Breast epithelium (tissue), 4 donors: ENCODE data around the gene KCNG2. TPM values are rescaled to one million over a fixed set of nuclear protein-coding genes. Genes with fewer than 3 reads are reported as not detected.

Experiments used
- DNase-seq, 2 donors: peaks; one replicate each; pipeline ENCODE4 v3.0.0-alpha.2; 2019; ENCODE audit warnings: low spot score in 2 of 2
- H3K27ac ChIP-seq, 2 donors: fragments of 200-600 bp; sonication (generic) in 1 of 2; one replicate each; pipeline ENCODE4 v1.5.1; 2016 to 2019; ENCODE audit warnings: mild to moderate bottlenecking in 1 of 2
- H3K27me3 ChIP-seq, 2 donors: fragments of 200-600 bp; sonication (generic) in 1 of 2; one replicate each; pipeline versions ENCODE4 v1.5.1 to v1.6.0; 2017 to 2019; ENCODE audit warnings: control low read depth in 1 of 2, mild to moderate bottlenecking in 1 of 2
- H3K36me3 ChIP-seq: fragments of 200-600 bp; one replicate; pipeline ENCODE4 v1.5.1; 2019
- H3K4me1 ChIP-seq, 2 donors: fragments of 200-600 bp; sonication (generic); one replicate each; pipeline ENCODE4 v1.5.1; 2016 to 2019; ENCODE audit warnings: control low read depth in 1 of 2
- H3K4me3 ChIP-seq, 3 donors: fragments of 200-600 bp; sonication (generic); 1 replicate in 2 of 3; 2 replicates in 1 of 3; pipeline ENCODE4 v1.5.1; 2016 to 2019; ENCODE audit warnings: mild to moderate bottlenecking in 3 of 3, moderate library complexity in 2 of 3
- H3K9me3 ChIP-seq, 2 donors: fragments of 200-600 bp; sonication (generic) in 1 of 2; one replicate each; pipeline ENCODE4 v1.5.1; 2016 to 2019; ENCODE audit warnings: control low read depth in 1 of 2
- POLR2A ChIP-seq: fragments of 450-650 bp; IDR thresholded peaks from one replicate; pipeline ENCODE4 v1.6.1; 2016; ENCODE audit warnings: antibody characterized with exemption, mild to moderate bottlenecking, moderate library complexity
- POLR2AphosphoS5 ChIP-seq, 3 donors: sonication (generic); formaldehyde crosslinking; IDR thresholded peaks; one replicate each; pipeline ENCODE4 v1.6.1; 2017; ENCODE audit warnings: antibody characterized with exemption in 3 of 3
- intact Hi-C: fragments of 100-400 bp; cut with DNase I; formaldehyde crosslinking; loops from one replicate; pipeline ENCODE4 v1.15.1; 2023; ENCODE audit warnings: low total_unique reads
- total RNA-seq, 3 donors: library from RNA; depleted of rRNA; stranded (reverse); fragments of >200 nt; gene quantifications; one replicate each; pipeline ENCODE4 v1.1.0, GENCODE V29; 2016
- TF ChIP-seq, protein P1 (sequence below), 3 donors: fragments of 450-650 bp; IDR thresholded peaks; one replicate each; pipeline ENCODE4 v1.5.1; 2016 to 2017; ENCODE audit warnings: antibody characterized with exemption in 3 of 3, mild to moderate bottlenecking in 3 of 3, moderate library complexity in 3 of 3

Gene KCNG2
- total RNA-seq, 3 donors from 2014 or later: 0.32 to 1.6 (median 0.66) TPM

DNA sequence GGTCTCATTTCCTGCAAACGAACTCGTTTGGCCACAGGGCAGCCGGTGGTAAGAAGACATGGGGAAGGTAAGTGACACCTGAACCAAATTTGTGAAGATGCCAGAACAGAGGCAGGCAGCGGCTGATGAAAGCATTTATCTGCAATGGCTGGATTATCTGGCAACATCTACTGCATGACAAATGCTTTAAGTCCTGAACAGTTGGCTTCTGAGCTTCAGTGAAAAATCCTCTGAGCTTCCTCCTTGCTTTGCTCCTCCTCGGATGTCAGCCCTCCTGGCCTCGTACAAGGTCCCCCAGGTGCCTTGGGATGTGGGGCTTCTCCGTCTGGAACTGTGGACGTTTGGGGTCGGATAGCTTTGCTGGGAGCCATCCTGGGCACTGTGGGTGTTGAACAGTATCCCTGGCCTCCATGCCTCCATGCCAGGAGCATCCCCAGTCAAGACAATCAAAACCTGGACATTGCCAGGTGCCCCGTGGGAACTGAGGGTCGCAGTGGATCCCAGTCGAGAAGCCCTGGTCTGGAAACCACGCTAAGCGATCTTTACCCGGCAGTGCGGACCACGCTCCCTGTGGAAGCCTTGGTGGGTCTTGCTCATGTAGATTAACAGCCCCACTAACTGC is 49.3 kb downstream of the KCNG2 start:
- DNase-seq: no peak
- Histone ChIP-seq H3K27me3 (no peaks in the 10 kb centered on the region), H3K27ac (no peak overlapping the region), H3K4me1 (no peaks in the 10 kb centered on the region), H3K9me3 (peaks cover 14 to 16% of the 10 kb centered on the region in 2 donors), H3K4me3 (no peak overlapping the region), H3K36me3 (no peaks in the 10 kb centered on the region)
- TF ChIP-seq POLR2AphosphoS5 (IDR thresholded peaks at IDR 0.05): no peak
- TF ChIP-seq, protein P1, sequence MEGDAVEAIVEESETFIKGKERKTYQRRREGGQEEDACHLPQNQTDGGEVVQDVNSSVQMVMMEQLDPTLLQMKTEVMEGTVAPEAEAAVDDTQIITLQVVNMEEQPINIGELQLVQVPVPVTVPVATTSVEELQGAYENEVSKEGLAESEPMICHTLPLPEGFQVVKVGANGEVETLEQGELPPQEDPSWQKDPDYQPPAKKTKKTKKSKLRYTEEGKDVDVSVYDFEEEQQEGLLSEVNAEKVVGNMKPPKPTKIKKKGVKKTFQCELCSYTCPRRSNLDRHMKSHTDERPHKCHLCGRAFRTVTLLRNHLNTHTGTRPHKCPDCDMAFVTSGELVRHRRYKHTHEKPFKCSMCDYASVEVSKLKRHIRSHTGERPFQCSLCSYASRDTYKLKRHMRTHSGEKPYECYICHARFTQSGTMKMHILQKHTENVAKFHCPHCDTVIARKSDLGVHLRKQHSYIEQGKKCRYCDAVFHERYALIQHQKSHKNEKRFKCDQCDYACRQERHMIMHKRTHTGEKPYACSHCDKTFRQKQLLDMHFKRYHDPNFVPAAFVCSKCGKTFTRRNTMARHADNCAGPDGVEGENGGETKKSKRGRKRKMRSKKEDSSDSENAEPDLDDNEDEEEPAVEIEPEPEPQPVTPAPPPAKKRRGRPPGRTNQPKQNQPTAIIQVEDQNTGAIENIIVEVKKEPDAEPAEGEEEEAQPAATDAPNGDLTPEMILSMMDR (IDR thresholded peaks at IDR 0.05): no peak
- TF ChIP-seq POLR2A: no peak
- intact Hi-C loops: no loop called here

DNA sequence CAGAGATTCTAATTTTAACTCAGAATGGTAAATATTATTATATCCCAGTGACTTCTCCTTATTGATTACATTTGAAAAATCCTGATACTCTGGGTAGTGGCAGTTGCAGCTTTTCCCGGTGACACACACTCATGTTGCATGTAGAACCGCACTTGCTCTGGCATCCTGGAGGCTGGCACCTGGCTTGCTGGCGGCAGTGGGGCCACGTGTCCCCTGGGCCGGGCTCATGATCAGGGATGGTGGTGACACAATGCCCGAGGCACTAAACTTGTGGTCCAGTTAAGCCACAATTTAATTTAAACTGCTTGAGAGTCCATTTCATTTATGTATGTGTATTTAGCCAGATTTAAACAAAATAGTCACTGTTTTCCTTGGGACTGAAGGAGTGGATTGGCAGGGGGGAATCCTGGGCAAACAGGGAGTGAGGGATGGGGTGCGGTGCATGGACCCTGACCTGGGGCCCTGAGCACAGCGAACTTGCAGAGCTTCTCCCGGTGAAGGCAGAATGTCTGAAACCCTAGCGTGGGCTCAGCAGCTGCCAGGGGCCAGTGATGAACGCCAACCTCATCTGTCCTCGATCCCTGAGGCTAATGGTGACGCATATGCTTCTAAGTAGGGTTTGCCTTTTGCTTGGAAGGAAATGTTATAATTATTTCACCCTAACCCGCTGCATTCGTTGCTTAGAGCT is 50.0 kb downstream of the KCNG2 start:
- DNase-seq: peak in 1 of 2 donors; percentile 56
- Histone ChIP-seq H3K27me3 (no peaks in the 10 kb centered on the region), H3K9me3 (peaks cover 10 to 16% of the 10 kb centered on the region in 2 donors), H3K36me3 (no peaks in the 10 kb centered on the region), H3K4me3 (no peak overlapping the region), H3K27ac (no peak overlapping the region), H3K4me1 (no peaks in the 10 kb centered on the region)
- TF ChIP-seq POLR2A (no peak), POLR2AphosphoS5 (IDR thresholded peaks at IDR 0.05) (no peak)
- TF ChIP-seq, protein P1 (IDR thresholded peaks at IDR 0.05): no peak
- intact Hi-C loops: no loop called here

DNA sequence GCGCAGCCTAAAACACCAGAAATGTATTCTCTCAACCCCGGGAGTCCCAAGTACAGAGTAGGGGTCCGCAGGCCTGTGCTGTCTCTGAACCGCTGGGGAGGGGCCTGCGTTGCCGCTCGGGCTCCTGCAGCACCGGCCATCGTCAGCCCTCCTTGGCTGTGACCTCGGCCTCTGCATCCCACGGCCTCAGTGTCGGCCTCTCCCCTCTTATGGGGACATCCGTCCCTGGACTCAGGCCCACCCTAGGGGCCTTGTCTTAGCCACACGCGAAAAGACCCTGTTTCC is 50.5 kb downstream of the KCNG2 start:
- Histone ChIP-seq H3K27ac (no peak overlapping the region), H3K4me1 (no peaks in the 10 kb centered on the region), H3K9me3 (peaks cover 5 to 16% of the 10 kb centered on the region in 2 donors), H3K36me3 (no peaks in the 10 kb centered on the region), H3K27me3 (no peaks in the 10 kb centered on the region), H3K4me3 (no peak overlapping the region)
- intact Hi-C loops: no loop called here
- no peak for DNase-seq
- TF ChIP-seq POLR2A: no peak
- TF ChIP-seq, protein P1 (IDR thresholded peaks at IDR 0.05): no peak
- no peak for TF ChIP-seq POLR2AphosphoS5 (IDR thresholded peaks at IDR 0.05)

DNA sequence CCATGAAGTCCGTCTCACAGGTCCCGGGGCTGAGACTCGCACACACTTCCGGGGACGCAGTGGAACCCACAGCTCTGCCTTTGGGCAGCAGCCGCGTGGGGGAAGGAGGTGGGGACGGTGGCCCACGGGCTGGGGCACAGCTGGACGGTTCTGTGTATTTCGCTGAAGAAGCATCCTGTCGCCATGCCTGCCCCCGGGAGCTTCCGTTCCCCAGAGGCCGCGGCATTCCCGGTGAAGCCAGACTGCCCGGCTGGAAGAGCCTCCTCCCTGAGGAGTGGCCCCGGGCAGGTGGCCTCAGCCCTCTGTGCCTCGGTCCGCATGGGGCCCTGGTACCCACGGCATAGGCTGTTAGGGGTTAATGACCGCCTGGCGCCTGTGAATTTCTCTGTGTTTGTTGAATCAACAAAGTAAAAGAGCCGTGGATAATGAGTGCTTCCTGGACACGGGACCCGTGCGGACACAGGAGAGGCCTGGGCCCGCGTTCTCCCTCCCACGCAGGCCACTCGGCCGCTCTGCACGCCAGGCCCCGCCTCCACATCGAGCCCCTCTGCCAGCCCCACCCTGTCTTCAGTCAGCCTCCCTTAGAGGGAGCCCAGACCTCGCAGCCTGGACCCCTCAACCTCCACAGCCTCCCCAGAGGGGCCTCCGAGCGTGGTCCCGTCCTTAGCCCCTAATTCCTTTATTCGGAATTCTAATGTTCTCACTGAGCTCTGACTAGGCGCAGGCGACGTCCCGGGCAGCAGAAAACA is 51.0 kb downstream of the KCNG2 start:
- Histone ChIP-seq H3K4me1 (no peaks in the 10 kb centered on the region), H3K9me3 (peaks cover 0 to 16% of the 10 kb centered on the region in 2 donors), H3K4me3 (no peak overlapping the region), H3K27me3 (no peaks in the 10 kb centered on the region), H3K36me3 (no peaks in the 10 kb centered on the region), H3K27ac (no peak overlapping the region)
- TF ChIP-seq POLR2A: no peak
- no peak for TF ChIP-seq POLR2AphosphoS5 (IDR thresholded peaks at IDR 0.05)
- TF ChIP-seq, protein P1 (IDR thresholded peaks at IDR 0.05): no peak
- peak in 1 of 2 donors; percentile 50 for DNase-seq
- intact Hi-C loops: loop anchor here (1.0 kb wide), 1 partner anchor 33 kb away; no protein-coding TSS in a partner anchor
